OCI-LY3 (cell line): Measurements from ENCODE around the gene SYNE1.
A peak's percentile ranks its signal among the peaks of the same experiment; 100 is the strongest.

Experiments used
- H2AFZ ChIP-seq: fragments of 200-600, 300-600 bp; shearing (Covaris generic); 2 replicates; pipeline ENCODE4 v1.6.0; 2014; ENCODE audit warnings: antibody characterized with exemption, low read depth, low read length
- H3K27ac ChIP-seq: fragments of 200-600, 300-600 bp; sonication (generic); 2 replicates; pipeline ENCODE4 v1.5.1; 2014; ENCODE audit warnings: mild to moderate bottlenecking, low read length, moderate library complexity, mixed read lengths
- H3K27me3 ChIP-seq: fragments of 200-600, 300-600 bp; sonication (generic); 2 replicates; pipeline ENCODE4 v1.6.1; 2014; ENCODE audit warnings: low read depth, low read length, mixed read lengths
- H3K36me3 ChIP-seq: fragments of 200-600, 300-600 bp; sonication (generic); replicated peaks from 2 replicates; pipeline ENCODE3; 2014; ENCODE audit warnings: low read depth, low read length, mixed read lengths
- H3K4me1 ChIP-seq: fragments of 300-600, 200-600 bp; sonication (generic); 2 replicates; pipeline ENCODE4 v1.6.1; 2014; ENCODE audit warnings: low read length, mixed read lengths
- H3K4me2 ChIP-seq: fragments of 200-600, 300-600 bp; sonication (generic); 2 replicates; pipeline ENCODE4 v1.6.1; 2014; ENCODE audit warnings: low read length, mixed read lengths
- H3K4me3 ChIP-seq: fragments of 300-600, 200-600 bp; sonication (generic); 2 replicates; pipeline ENCODE4 v1.5.1; 2014; ENCODE audit warnings: antibody characterized with exemption, mild to moderate bottlenecking, low read length, moderate library complexity
- H3K79me2 ChIP-seq: fragments of 300-600, 200-600 bp; shearing (Covaris generic); 2 replicates; pipeline ENCODE4 v1.6.1; 2014; ENCODE audit warnings: mild to moderate bottlenecking, low read length, mixed read lengths
- H3K9ac ChIP-seq: fragments of 300-600, 200-600 bp; shearing (Covaris generic); 2 replicates; pipeline ENCODE4 v1.6.0; 2014; ENCODE audit warnings: mild to moderate bottlenecking, low read length, moderate library complexity
- H3K9me3 ChIP-seq: fragments of 200-600, 300-600 bp; shearing (Covaris generic); 2 replicates; pipeline ENCODE4 v1.6.1; 2014; ENCODE audit warnings: low read length, mixed read lengths; ENCODE audit not compliant: insufficient read depth
- H4K20me1 ChIP-seq: fragments of 200-600, 300-600 bp; sonication (generic); 2 replicates; pipeline ENCODE4 v1.6.1; 2016; ENCODE audit warnings: low read length, mixed read lengths; ENCODE audit not compliant: insufficient read depth
- CTCF ChIP-seq: fragments of 200-600, 300-600 bp; sonication (generic); IDR thresholded peaks from 2 replicates; pipeline ENCODE4 v1.5.1; 2014; ENCODE audit warnings: antibody characterized with exemption, low read length, low read depth
- EZH2phosphoT487 ChIP-seq: fragments of 200-600 bp; shearing (Covaris generic); IDR thresholded peaks from 2 replicates; pipeline ENCODE4 v1.6.1; 2018; ENCODE audit warnings: antibody characterized with exemption, mixed run types, low read depth

SYNE1 gene

GRCh38 chr6:152117156-152118133 lies 519.7 kb downstream of the SYNE1 start:
- no peaks in the 10 kb centered on the region for H3K36me3 ChIP-seq
- H2AFZ ChIP-seq: no peak overlapping the region
- H4K20me1 ChIP-seq: no peaks in the 10 kb centered on the region
- no peaks in the 10 kb centered on the region for H3K79me2 ChIP-seq
- TF ChIP-seq CTCF: no peak
- H3K4me1 ChIP-seq: peaks cover 20% of the 10 kb centered on the region
- no peaks in the 10 kb centered on the region for H3K27me3 ChIP-seq
- H3K27ac ChIP-seq: no peak overlapping the region
- no peak overlapping the region for H3K4me3 ChIP-seq
- H3K9ac ChIP-seq: no peak overlapping the region
- H3K9me3 ChIP-seq: no peaks in the 10 kb centered on the region
- no peak overlapping the region for H3K4me2 ChIP-seq

DNA sequence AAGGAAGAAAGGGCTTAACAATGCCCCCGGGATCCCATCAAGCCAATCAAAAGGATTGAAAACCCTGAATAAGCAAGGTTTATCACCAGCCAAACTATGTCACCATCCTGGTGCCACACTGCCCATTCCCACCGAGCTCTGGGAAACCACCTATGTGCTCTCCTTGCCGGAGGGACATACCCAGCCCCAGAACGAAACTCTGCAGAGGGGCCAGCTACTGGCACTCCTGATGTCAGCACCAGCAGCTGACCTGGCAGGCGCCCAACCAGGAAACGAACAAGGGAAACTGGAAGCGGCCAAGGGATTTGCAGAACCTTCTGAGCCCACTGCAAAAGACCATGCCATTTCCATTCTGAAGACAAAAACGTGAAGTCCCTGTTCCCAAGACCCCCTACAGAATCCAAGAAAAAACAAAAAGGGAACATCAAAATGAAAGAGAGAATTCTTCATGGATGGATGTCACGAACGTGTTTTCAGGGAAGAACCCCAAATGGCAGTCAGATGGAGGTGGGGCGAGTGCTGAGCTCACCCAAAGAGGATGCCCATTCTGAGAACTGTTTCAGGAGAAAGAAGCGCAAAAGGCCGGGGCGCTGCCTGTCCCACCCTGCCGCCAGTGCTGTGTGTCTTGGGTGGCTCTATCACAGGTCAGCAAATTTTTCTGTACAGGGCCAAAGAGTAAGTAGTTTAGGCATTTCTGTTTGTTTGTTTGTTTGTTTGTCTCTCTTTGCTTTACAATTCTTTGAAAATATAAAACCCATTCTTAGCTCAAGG lies 524.5 kb downstream of the SYNE1 start:
- TF ChIP-seq CTCF (no peak), EZH2phosphoT487 (no peak)
- Histone ChIP-seq H3K4me2 (peak overlapping the region; percentile 51), H3K4me1 (peaks cover 28% of the 10 kb centered on the region), H3K27ac (peak overlapping the region; percentile 30), H3K9me3 (no peaks in the 10 kb centered on the region), H3K79me2 (no peaks in the 10 kb centered on the region), H3K36me3 (no peaks in the 10 kb centered on the region), H3K9ac (no peak overlapping the region), H4K20me1 (no peaks in the 10 kb centered on the region), H3K27me3 (no peaks in the 10 kb centered on the region), H3K4me3 (peak overlapping the region; percentile 13; the same call in 1 of the 2 replicates), H2AFZ (no peak overlapping the region; the same call in 1 of the 2 replicates)

DNA sequence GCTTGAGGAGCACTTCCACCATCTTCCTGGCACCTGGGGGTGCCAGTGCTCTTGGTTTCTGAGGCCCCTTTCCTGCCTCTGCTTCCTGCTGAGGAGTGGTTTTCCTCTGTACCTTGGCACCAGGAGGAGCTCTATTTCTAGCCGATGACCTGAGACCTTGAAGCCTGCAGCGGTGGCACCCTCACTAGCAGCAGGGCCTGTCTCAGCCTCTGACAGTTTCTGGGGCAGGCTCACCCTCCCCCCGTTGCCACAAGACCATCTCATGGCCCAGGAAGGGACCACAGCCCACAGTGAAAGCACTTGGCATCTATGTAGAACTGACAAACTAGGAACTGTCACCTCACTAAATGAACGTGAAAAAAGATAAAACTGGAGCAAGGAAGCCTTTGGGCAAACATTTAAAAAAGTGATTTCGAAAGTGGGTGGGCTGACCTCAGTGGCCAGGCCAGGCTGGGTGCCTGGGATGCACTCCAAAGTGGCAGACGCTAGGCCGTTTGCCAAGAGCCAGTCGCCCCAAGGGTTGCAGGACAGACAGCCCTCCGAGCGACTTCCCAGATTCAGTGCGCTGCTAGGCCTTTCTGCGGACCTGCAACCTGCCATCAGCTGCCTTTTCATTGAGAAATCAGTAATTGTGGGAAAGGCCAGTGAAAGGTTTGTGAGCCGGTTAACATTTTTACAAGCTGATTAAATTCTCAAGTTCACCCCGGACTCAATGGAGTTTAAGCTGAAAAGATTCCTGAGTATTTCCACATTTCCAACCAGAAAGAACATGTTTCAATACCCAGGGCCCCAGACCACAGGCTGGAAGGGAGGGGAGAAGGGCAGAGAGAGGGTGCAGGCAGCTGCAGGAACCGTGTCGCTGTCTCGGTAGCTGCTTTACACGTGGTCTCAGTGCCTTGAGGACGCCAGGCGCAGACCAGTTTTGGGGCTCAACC lies 526.0 kb downstream of the SYNE1 start:
- Histone ChIP-seq H3K36me3 (no peaks in the 10 kb centered on the region), H3K9ac (no peak overlapping the region), H3K79me2 (no peaks in the 10 kb centered on the region), H2AFZ (no peak overlapping the region), H3K4me3 (no peak overlapping the region), H3K4me1 (peaks cover 28% of the 10 kb centered on the region), H3K9me3 (no peaks in the 10 kb centered on the region), H3K27ac (no peak overlapping the region), H3K27me3 (no peaks in the 10 kb centered on the region), H4K20me1 (no peaks in the 10 kb centered on the region), H3K4me2 (no peak overlapping the region)
- TF ChIP-seq CTCF (no peak), EZH2phosphoT487 (no peak)
